Body of pancreas (tissue), 4 donors: ENCODE data around the gene ILF3. TPM values are rescaled to one million over a fixed set of nuclear protein-coding genes. Genes with fewer than 3 reads are reported as not detected.
A peak's percentile ranks its signal among the peaks of the same experiment; 100 is the strongest.

Source experiments
- ATAC-seq: fragments of 150-250 bp; one replicate; pipeline ENCODE4 v1.9.1; 2016
- DNase-seq, 4 donors: peaks; one replicate each; pipeline ENCODE4 v3.0.0-alpha.2; 2019
- H3K27ac ChIP-seq, 4 donors: fragments of 200-600 bp; sonication (generic); 1 replicate in 3 of 4; 2 replicates in 1 of 4; pipeline versions ENCODE4 v1.5.1 to v1.6.1; 2016 to 2019; ENCODE audit warnings: mild to moderate bottlenecking in 1 of 4, mixed read lengths in 1 of 4, moderate library complexity in 1 of 4
- H3K27me3 ChIP-seq, 2 donors: fragments of 200-600 bp; sonication (generic); one replicate each; pipeline ENCODE4 v1.6.0; 2016; ENCODE audit warnings: mild to moderate bottlenecking in 1 of 2
- H3K36me3 ChIP-seq, 2 donors: fragments of 200-600 bp; sonication (generic); replicated peaks in 1 of 2; 2 replicates each; pipeline ENCODE4 v1.5.1; 2016; ENCODE audit warnings: low read depth in 2 of 2; ENCODE audit not compliant: insufficient read depth in 1 of 2
- H3K4me1 ChIP-seq: fragments of 200-600 bp; sonication (generic); one replicate; pipeline ENCODE4 v1.6.0; 2016
- H3K4me3 ChIP-seq, 2 donors: fragments of 200-600 bp; sonication (generic); 1 replicate in 1 of 2; 2 replicates in 1 of 2; pipeline ENCODE4 v1.5.1; 2016 to 2019
- H3K9me3 ChIP-seq, 3 donors: fragments of 200-600 bp; sonication (generic); 1 replicate in 2 of 3; 2 replicates in 1 of 3; pipeline ENCODE4 v1.5.1; 2016
- POLR2A ChIP-seq, 3 donors: fragments of 450-650 bp; IDR thresholded peaks; one replicate each; pipeline ENCODE4 v1.6.1; 2016; ENCODE audit warnings: antibody characterized with exemption in 3 of 3, mild to moderate bottlenecking in 2 of 3
- WGBS, 2 donors: methylation state at CpG; one replicate each; pipeline ENCODE4 v1.1.5; 2017; 5-methylcytosine and 5-hydroxymethylcytosine counted together
- intact Hi-C: fragments of 100-400 bp; cut with DNase I; formaldehyde crosslinking; loops from one replicate; pipeline ENCODE4 v1.15.1; 2023
- total RNA-seq, 2 donors: library from RNA; depleted of rRNA; stranded (reverse); fragments of >200 nt; gene quantifications; one replicate each; pipeline ENCODE4 v1.1.0, GENCODE V29; 2016
- TF ChIP-seq, protein P1 (sequence below), 7 experiments: fragments of 450-650 bp in 4 of 7; fragments of 200-600 bp in 3 of 7; sonication (generic) in 3 of 7; IDR thresholded peaks; one replicate each; pipeline ENCODE4 v1.5.1; 2016 to 2019; ENCODE audit warnings: antibody characterized with exemption in 7 of 7

ILF3 gene
- total RNA-seq, 2 donors from 2014 or later = 90.3 to 150 TPM

DNA sequence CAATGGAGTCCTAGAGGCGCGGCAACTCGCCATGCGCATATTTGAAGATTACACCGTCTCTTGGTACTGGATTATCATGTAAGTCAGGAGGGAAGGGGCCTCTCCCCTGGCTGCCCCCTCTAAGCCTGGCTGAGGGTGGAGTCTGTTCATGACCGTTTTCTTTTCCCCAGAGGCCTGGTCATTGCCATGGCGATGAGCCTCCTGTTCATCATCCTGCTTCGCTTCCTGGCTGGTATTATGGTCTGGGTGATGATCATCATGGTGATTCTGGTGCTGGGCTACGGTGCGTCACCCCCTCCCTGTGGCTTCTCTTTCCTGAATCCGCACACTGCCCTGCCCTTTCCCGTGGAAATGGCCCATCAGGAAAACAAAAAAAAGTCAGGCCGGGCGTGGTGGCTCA is 22.3 kb upstream of the ILF3 start:
- 83 to 85% methylated on average over 10 to 14 of the region's 14 CpGs for WGBS, 2 donors
- DNase-seq (no peak), ATAC-seq (peak; percentile 17)
- H3K4me3 ChIP-seq = no peak overlapping the region
- no peaks in the 10 kb centered on the region for H3K9me3 ChIP-seq
- TF ChIP-seq, protein P1, sequence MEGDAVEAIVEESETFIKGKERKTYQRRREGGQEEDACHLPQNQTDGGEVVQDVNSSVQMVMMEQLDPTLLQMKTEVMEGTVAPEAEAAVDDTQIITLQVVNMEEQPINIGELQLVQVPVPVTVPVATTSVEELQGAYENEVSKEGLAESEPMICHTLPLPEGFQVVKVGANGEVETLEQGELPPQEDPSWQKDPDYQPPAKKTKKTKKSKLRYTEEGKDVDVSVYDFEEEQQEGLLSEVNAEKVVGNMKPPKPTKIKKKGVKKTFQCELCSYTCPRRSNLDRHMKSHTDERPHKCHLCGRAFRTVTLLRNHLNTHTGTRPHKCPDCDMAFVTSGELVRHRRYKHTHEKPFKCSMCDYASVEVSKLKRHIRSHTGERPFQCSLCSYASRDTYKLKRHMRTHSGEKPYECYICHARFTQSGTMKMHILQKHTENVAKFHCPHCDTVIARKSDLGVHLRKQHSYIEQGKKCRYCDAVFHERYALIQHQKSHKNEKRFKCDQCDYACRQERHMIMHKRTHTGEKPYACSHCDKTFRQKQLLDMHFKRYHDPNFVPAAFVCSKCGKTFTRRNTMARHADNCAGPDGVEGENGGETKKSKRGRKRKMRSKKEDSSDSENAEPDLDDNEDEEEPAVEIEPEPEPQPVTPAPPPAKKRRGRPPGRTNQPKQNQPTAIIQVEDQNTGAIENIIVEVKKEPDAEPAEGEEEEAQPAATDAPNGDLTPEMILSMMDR (IDR thresholded peaks at IDR 0.05) = no peak
- no peak for TF ChIP-seq POLR2A (IDR thresholded peaks at IDR 0.05)
- intact Hi-C loops = no loop called here
- H3K27ac ChIP-seq = no peak overlapping the region
- no peaks in the 10 kb centered on the region for H3K27me3 ChIP-seq
- H3K36me3 ChIP-seq = peaks cover 9 to 17% of the 10 kb centered on the region in 2 donors
- peaks cover 6% of the 10 kb centered on the region for H3K4me1 ChIP-seq

DNA sequence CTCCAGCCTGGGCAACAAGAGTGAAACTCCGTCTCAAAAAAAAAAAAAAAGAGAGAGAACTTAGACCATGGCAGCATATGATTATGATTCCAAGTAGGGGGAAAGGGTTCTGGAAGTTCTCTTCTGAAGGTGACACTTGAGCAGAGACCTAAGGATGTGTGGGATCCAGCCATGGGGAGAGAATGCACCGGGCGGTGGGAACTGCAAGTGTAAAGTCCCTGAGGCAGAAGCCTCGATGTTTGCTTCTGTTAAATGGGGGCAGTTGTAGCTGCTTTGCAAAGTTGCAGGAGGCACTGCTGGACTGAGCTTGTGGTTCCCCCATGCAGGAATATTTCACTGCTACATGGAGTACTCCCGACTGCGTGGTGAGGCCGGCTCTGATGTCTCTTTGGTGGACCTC is 19.7 kb upstream of the ILF3 start:
- H3K27ac ChIP-seq = no peak overlapping the region
- no peaks in the 10 kb centered on the region for H3K27me3 ChIP-seq
- ATAC-seq (no peak), DNase-seq (no peak)
- no peaks in the 10 kb centered on the region for H3K4me1 ChIP-seq
- H3K36me3 ChIP-seq = peaks cover 9 to 23% of the 10 kb centered on the region in 2 donors
- intact Hi-C loops = no loop called here
- H3K9me3 ChIP-seq = no peaks in the 10 kb centered on the region
- H3K4me3 ChIP-seq = no peak overlapping the region
- no peak for TF ChIP-seq POLR2A (IDR thresholded peaks at IDR 0.05)
- TF ChIP-seq, protein P1 (IDR thresholded peaks at IDR 0.05) = no peak
- 83 to 94% methylated on average over 5 to 6 of the region's 7 CpGs for WGBS, 2 donors

DNA sequence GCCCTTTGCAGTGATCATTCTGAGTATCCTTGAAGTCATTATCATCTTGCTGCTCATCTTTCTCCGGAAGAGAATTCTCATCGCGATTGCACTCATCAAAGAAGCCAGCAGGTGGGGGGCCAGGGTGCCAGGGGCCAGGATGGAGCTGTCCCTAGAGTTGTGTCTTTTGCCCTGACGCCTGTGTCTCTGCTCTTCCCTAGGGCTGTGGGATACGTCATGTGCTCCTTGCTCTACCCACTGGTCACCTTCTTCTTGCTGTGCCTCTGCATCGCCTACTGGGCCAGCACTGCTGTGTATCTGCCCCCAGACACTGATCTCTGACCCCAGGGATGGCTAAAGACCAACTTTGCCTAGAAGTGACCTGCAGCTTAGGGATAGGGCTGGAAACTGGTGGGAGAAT is 19.2 kb upstream of the ILF3 start:
- intact Hi-C loops = no loop called here
- DNase-seq (no peak), ATAC-seq (no peak)
- no peak for TF ChIP-seq POLR2A (IDR thresholded peaks at IDR 0.05)
- TF ChIP-seq, protein P1 (IDR thresholded peaks at IDR 0.05) = no peak
- Histone ChIP-seq H3K4me1 (no peaks in the 10 kb centered on the region), H3K4me3 (no peak overlapping the region), H3K27me3 (no peaks in the 10 kb centered on the region), H3K9me3 (no peaks in the 10 kb centered on the region), H3K27ac (no peak overlapping the region), H3K36me3 (peaks cover 9 to 23% of the 10 kb centered on the region in 2 donors)
- 82 to 85% methylated on average over 6 of the region's 6 CpGs for WGBS, 2 donors

DNA sequence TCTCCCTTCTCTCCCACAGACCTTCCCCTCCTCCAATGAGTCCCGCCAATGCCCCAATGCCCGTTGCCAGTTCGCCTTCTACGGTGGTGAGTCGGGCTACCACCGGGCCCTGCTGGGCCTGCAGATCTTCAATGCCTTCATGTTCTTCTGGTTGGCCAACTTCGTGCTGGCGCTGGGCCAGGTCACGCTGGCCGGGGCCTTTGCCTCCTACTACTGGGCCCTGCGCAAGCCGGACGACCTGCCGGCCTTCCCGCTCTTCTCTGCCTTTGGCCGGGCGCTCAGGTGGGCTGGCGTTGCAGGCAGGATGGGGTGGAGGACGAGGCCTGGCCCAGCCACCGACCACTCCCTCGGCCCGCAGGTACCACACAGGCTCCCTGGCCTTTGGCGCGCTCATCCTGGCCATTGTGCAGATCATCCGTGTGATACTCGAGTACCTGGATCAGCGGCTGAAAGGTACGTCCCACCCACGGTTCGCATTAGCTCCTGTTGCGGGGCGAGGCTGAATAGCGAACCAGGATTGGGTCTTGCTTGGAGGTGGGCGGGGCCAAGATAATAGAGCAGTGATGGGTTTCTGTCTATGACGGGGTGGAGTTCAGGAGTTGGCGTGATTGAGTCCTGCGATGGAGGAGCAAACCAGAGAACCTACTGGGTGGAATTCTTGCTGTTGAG is 17.7 kb upstream of the ILF3 start:
- no peaks in the 10 kb centered on the region for H3K27me3 ChIP-seq
- no peak overlapping the region for H3K4me3 ChIP-seq
- WGBS, 2 donors = 82 to 83% methylated on average over 22 to 32 of the region's 37 CpGs
- DNase-seq = peak in 3 of 4 donors; percentile 13 to 29 (median 17)
- no peaks in the 10 kb centered on the region for H3K4me1 ChIP-seq
- no peak for TF ChIP-seq POLR2A (IDR thresholded peaks at IDR 0.05)
- TF ChIP-seq, protein P1 (IDR thresholded peaks at IDR 0.05) = no peak
- no peak overlapping the region for H3K27ac ChIP-seq
- peaks cover 12 to 20% of the 10 kb centered on the region in 2 donors for H3K36me3 ChIP-seq
- intact Hi-C loops = no loop called here
- ATAC-seq = no peak
- no peaks in the 10 kb centered on the region for H3K9me3 ChIP-seq

DNA sequence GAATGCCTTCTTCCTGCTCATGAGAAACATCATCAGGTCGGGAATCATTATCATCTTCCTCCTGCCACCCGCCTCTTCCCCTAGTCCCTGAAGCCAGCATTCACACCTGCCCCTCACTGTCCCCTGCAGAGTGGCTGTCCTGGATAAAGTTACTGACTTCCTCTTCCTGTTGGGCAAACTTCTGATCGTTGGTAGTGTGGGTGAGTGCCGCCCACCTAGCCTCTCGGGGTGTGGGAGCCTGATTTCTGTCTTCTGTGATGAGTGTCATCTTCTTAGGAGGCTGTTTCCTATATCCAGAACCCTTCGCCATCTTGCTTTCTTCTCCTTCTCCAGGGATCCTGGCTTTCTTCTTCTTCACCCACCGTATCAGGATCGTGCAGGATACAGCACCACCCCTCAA is 16.3 kb upstream of the ILF3 start:
- no peaks in the 10 kb centered on the region for H3K9me3 ChIP-seq
- DNase-seq (no peak), ATAC-seq (no peak)
- WGBS, 2 donors = 74 to 89% methylated on average over 8 of the region's 8 CpGs
- H3K4me1 ChIP-seq = no peaks in the 10 kb centered on the region
- peaks cover 12 to 15% of the 10 kb centered on the region in 2 donors for H3K36me3 ChIP-seq
- intact Hi-C loops = no loop called here
- no peak overlapping the region for H3K4me3 ChIP-seq
- no peak overlapping the region for H3K27ac ChIP-seq
- no peaks in the 10 kb centered on the region for H3K27me3 ChIP-seq
- no peak for TF ChIP-seq POLR2A (IDR thresholded peaks at IDR 0.05)
- TF ChIP-seq, protein P1 (IDR thresholded peaks at IDR 0.05) = no peak
